HG03432 (cell line): ENCODE measurements around the gene PLA2G4D.

ENCODE experiments used
- ATAC-seq: cut with Tn5 transposase; IDR thresholded peaks from one replicate; pipeline ENCODE4 v1.9.1; 2021; ENCODE audit warnings: mild to moderate bottlenecking, moderate library complexity; ENCODE audit not compliant: unreplicated experiment

Gene PLA2G4D

GRCh38 chr15:42094512-42094963, at the start of gene PLA2G4D:
PLA2G4D (minus strand) TSS chr15:42094562; CDS start chr15:42094459, 103 bp downstream.
- no peak for ATAC-seq

GRCh38 chr15:42143356-42143755, 49.0 kb upstream of the PLA2G4D start:
- ATAC-seq = no peak

- no peak for ATAC-seq
Observed at GRCh38 chr15:42141795-42142667, 47.7 kb upstream of the PLA2G4D start.

- no peak for ATAC-seq
Observed at GRCh38 chr15:42141246-42141645, 46.9 kb upstream of the PLA2G4D start.

GRCh38 chr15:42140383-42141070, 46.2 kb upstream of the PLA2G4D start:
- ATAC-seq = no peak

- ATAC-seq = no peak
Observed at GRCh38 chr15:42139596-42139995, 45.2 kb upstream of the PLA2G4D start.

GRCh38 chr15:42138968-42139386, 44.6 kb upstream of the PLA2G4D start:
- ATAC-seq = no peak

- no peak for ATAC-seq
Observed at GRCh38 chr15:42138411-42138810, 44.0 kb upstream of the PLA2G4D start.

- no peak for ATAC-seq
Observed at GRCh38 chr15:42137461-42138261, 43.3 kb upstream of the PLA2G4D start.

- ATAC-seq = no peak
Observed at GRCh38 chr15:42136513-42136912, 42.2 kb upstream of the PLA2G4D start.

- no peak for ATAC-seq
Observed at GRCh38 chr15:42135351-42135750, 41.0 kb upstream of the PLA2G4D start.

- no peak for ATAC-seq
Observed at GRCh38 chr15:42134617-42135245, 40.4 kb upstream of the PLA2G4D start.

GRCh38 chr15:42133886-42134502, 39.6 kb upstream of the PLA2G4D start:
- no peak for ATAC-seq

- no peak for ATAC-seq
Observed at GRCh38 chr15:42133356-42133755, 39.0 kb upstream of the PLA2G4D start.

- no peak for ATAC-seq
Observed at GRCh38 chr15:42131826-42132806, 37.8 kb upstream of the PLA2G4D start.

GRCh38 chr15:42131006-42131405, 36.6 kb upstream of the PLA2G4D start:
- ATAC-seq = no peak

- no peak for ATAC-seq
Observed at GRCh38 chr15:42130246-42130986, 36.1 kb upstream of the PLA2G4D start.

GRCh38 chr15:42129364-42129763, 35.0 kb upstream of the PLA2G4D start:
- no peak for ATAC-seq
